GM12875 (cell line): ENCODE data around the gene EEF2.

Experiments used
- H3K4me3 ChIP-seq: one replicate; pipeline ENCODE4 v1.5.1; 2011; ENCODE audit warnings: low read depth, low read length, control low read depth
- TF ChIP-seq, protein P1 (sequence below): IDR thresholded peaks from 2 replicates; pipeline ENCODE4 v1.5.1; 2011; ENCODE audit warnings: low read depth, mild to moderate bottlenecking, control low read depth, inconsistent platforms, low read length, moderate library complexity, borderline replicate concordance; ENCODE audit not compliant: insufficient read depth

Gene EEF2

GRCh38 chr19:3978145-3978544, 7.1 kb downstream of the EEF2 start:
- H3K4me3 ChIP-seq: no peak overlapping the region
- TF ChIP-seq, protein P1, sequence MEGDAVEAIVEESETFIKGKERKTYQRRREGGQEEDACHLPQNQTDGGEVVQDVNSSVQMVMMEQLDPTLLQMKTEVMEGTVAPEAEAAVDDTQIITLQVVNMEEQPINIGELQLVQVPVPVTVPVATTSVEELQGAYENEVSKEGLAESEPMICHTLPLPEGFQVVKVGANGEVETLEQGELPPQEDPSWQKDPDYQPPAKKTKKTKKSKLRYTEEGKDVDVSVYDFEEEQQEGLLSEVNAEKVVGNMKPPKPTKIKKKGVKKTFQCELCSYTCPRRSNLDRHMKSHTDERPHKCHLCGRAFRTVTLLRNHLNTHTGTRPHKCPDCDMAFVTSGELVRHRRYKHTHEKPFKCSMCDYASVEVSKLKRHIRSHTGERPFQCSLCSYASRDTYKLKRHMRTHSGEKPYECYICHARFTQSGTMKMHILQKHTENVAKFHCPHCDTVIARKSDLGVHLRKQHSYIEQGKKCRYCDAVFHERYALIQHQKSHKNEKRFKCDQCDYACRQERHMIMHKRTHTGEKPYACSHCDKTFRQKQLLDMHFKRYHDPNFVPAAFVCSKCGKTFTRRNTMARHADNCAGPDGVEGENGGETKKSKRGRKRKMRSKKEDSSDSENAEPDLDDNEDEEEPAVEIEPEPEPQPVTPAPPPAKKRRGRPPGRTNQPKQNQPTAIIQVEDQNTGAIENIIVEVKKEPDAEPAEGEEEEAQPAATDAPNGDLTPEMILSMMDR: no peak

GRCh38 chr19:3977242-3978143, 7.8 kb downstream of the EEF2 start:
- no peak overlapping the region for H3K4me3 ChIP-seq
- TF ChIP-seq, protein P1: no peak

DNA sequence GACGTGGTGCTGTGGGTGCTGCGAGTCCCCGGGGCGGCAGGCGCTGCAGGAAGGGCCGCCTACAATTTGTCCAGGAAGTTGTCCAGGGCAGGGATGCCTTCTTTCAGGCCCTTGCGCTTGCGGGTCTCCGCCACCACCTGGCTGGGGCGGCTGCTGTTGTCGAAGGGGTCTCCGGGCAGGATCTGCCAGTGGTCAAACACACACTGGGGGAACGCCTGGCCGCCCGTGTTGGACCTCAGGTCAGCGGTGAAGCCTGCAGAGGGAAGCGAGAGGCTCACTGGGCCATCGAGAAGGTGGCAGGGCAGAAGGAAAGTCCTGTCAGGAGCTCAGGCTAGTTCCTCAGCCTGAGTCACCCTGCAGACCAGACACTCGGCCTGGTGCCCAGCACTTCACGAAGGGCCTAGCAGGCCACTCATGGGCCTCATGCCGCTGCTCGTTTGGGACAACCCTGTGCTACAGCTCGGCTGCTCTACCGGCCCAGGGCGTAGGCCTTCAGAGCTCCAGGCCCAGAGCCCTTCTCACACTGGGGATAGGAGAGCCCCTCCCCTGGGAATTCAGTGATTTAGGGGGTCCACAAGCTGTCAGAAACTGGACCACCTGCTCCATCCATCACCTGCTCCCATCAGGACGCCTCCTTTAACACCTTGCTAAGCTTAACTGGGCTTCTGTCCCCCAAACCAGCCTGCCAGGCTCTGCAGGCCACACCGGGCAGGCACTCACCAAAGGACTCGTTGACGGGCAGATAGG, 8.6 kb downstream of the EEF2 start:
- H3K4me3 ChIP-seq: no peak overlapping the region

DNA sequence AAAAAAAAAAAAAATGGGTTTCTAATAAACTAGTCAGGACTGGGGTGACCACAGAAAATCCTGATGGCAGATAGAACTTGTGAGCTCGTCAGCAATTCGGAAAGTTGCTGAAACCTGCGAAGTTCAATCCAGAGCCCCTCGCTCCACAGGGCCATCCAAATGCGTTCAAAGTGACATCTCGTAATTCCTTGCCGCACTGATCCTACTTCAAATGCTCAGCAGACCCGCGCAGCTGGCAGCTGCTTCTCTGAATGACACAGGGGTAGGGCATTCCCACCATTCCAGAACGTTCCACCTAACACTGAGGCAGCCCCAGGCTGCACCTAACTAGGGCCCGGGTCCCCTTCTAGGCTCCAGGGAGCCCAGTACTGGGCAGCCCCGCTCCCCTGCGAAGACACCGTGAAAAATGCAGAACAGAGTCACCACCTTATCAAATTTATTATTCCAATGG, 9.6 kb downstream of the EEF2 start:
- TF ChIP-seq, protein P1: no peak
- no peak overlapping the region for H3K4me3 ChIP-seq

More for the DNA sequence above, 8.6 kb downstream of the EEF2 start:
- TF ChIP-seq, protein P1: no peak

GRCh38 chr19:3975144-3975543, 10.1 kb downstream of the EEF2 start:
- TF ChIP-seq, protein P1: no peak
- no peak overlapping the region for H3K4me3 ChIP-seq

DNA sequence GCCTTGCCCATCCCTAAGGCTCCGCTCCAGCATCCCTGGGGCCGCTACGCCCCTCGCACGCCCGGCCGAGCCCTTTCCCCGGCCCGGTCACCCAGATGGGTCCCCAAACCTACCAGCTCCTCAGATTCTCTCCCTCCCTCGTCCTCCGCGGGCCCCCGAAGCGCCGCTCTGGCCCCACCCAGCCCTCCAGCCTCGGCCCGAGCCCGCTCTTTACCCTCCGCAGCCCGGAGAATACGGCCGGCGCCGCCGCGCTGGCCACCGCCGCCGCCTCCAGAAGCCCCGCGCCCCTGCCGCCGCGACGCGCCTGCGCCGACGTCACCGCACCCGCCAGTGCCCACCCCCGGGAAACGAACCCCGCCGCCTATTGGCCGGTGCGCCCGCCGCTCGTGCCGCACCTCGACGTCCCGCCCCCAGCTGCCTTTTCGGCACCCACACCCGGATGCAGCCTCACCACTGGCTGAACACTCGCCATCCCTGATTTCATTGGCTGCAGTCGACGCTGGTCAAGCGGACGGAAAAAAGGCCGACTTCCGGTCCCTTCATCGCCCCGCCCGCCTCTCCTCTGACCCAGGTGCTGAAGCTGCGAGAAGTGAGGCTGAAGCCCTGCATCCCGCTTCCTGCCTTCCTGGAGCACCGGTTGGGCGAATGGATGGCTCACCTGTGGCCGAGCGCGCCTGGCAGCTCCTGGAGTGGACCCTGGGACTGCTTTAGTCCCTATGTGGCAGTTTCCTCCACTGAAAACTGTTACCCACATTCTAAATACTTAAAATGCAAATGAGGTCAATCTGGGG, 14.3 kb downstream of the EEF2 start, which contains the start of gene DAPK3:
DAPK3 (minus strand) TSS at position 292 of the 791 bp plus-strand sequence. CDS start 1,364 bp downstream, outside the sequence.
- H3K4me3 ChIP-seq: peak within 1 kb of the TSS; percentile 92
- TF ChIP-seq, protein P1: no peak
